Loucy (cell line): ENCODE measurements around the gene SPATA17.

Source experiments
- H2AFZ ChIP-seq: fragments of 200-600 bp; sonication (generic); 2 replicates; pipeline ENCODE4 v1.6.0; 2016; ENCODE audit warnings: antibody characterized with exemption, mild to moderate bottlenecking, low read length, moderate library complexity
- H3F3A ChIP-seq: fragments of 200-600 bp; 2 replicates; pipeline ENCODE4 v1.6.0; 2016; ENCODE audit warnings: antibody characterized with exemption, low read depth, mild to moderate bottlenecking
- H3K27me3 ChIP-seq: fragments of 200-600 bp; sonication (generic); 2 replicates; pipeline ENCODE4 v1.6.1; 2014; ENCODE audit warnings: low read length, mild to moderate bottlenecking; ENCODE audit not compliant: insufficient read depth, poor library complexity, severe bottlenecking
- H3K36me3 ChIP-seq: fragments of 200-600 bp; sonication (generic); 2 replicates; pipeline ENCODE4 v1.6.1; 2016; ENCODE audit warnings: low read length; ENCODE audit not compliant: insufficient read depth
- H3K4me1 ChIP-seq: fragments of 200-600 bp; sonication (generic); 2 replicates; pipeline ENCODE4 v1.5.1; 2014; ENCODE audit warnings: low read length, mild to moderate bottlenecking; ENCODE audit not compliant: insufficient read depth, poor library complexity, severe bottlenecking
- H3K4me2 ChIP-seq: fragments of 200-600 bp; sonication (generic); 2 replicates; pipeline ENCODE4 v1.6.0; 2014; ENCODE audit warnings: antibody characterized with exemption, low read length, low read depth, mild to moderate bottlenecking; ENCODE audit not compliant: poor library complexity, severe bottlenecking
- H3K4me3 ChIP-seq: fragments of 200-600 bp; sonication (generic); 2 replicates; pipeline ENCODE4 v1.5.1; 2014; ENCODE audit warnings: low read length, mild to moderate bottlenecking, mixed read lengths; ENCODE audit not compliant: poor library complexity, severe bottlenecking
- H3K79me2 ChIP-seq: fragments of 200-600 bp; sonication (generic); 2 replicates; pipeline ENCODE4 v1.6.1; 2014; ENCODE audit warnings: low read length; ENCODE audit not compliant: insufficient read depth
- H3K9ac ChIP-seq: fragments of 200-600 bp; sonication (generic); 2 replicates; pipeline ENCODE4 v1.6.0; 2014; ENCODE audit warnings: mild to moderate bottlenecking, low read depth, low read length, moderate library complexity; ENCODE audit not compliant: poor library complexity, severe bottlenecking
- H3K9me2 ChIP-seq: fragments of 200-600 bp; sonication (generic); replicated peaks from 2 replicates; pipeline ENCODE4 v1.6.1; 2016; ENCODE audit warnings: low read depth, low read length, mixed read lengths
- H3K9me3 ChIP-seq: fragments of 200-600 bp; sonication (generic); 2 replicates; pipeline ENCODE4 v1.6.1; 2014; ENCODE audit warnings: mild to moderate bottlenecking, antibody characterized with exemption, low read length, low read depth; ENCODE audit not compliant: insufficient read depth
- H4K20me1 ChIP-seq: fragments of 200-600 bp; sonication (generic); 2 replicates; pipeline ENCODE4 v1.6.0; 2014; ENCODE audit warnings: antibody characterized with exemption, low read length, mild to moderate bottlenecking; ENCODE audit not compliant: insufficient read depth, poor library complexity, severe bottlenecking
- EZH2phosphoT487 ChIP-seq: fragments of 200-600 bp; IDR thresholded peaks from 2 replicates; pipeline ENCODE4 v1.6.1; 2018; ENCODE audit warnings: antibody characterized with exemption, mild to moderate bottlenecking, moderate library complexity, borderline replicate concordance
- TF ChIP-seq, protein P1 (sequence below): fragments of 200-600 bp; sonication (generic); conservative IDR thresholded peaks from 2 replicates; pipeline ENCODE4 v1.5.1; 2014; ENCODE audit warnings: mild to moderate bottlenecking, antibody characterized with exemption, low read length

The SPATA17 gene

GRCh38 chr1:217770918-217771317 lies 139.8 kb downstream of the SPATA17 start:
- Histone ChIP-seq H3K27me3 (no peaks in the 10 kb centered on the region), H3K9me2 (no peaks in the 10 kb centered on the region), H2AFZ (no peak overlapping the region), H3K4me2 (no peak overlapping the region), H3K79me2 (no peaks in the 10 kb centered on the region), H3K9me3 (no peaks in the 10 kb centered on the region), H3K9ac (no peak overlapping the region), H4K20me1 (no peaks in the 10 kb centered on the region), H3K4me1 (no peaks in the 10 kb centered on the region), H3F3A (no peaks in the 10 kb centered on the region), H3K4me3 (no peak overlapping the region), H3K36me3 (no peaks in the 10 kb centered on the region)
- TF ChIP-seq, protein P1, sequence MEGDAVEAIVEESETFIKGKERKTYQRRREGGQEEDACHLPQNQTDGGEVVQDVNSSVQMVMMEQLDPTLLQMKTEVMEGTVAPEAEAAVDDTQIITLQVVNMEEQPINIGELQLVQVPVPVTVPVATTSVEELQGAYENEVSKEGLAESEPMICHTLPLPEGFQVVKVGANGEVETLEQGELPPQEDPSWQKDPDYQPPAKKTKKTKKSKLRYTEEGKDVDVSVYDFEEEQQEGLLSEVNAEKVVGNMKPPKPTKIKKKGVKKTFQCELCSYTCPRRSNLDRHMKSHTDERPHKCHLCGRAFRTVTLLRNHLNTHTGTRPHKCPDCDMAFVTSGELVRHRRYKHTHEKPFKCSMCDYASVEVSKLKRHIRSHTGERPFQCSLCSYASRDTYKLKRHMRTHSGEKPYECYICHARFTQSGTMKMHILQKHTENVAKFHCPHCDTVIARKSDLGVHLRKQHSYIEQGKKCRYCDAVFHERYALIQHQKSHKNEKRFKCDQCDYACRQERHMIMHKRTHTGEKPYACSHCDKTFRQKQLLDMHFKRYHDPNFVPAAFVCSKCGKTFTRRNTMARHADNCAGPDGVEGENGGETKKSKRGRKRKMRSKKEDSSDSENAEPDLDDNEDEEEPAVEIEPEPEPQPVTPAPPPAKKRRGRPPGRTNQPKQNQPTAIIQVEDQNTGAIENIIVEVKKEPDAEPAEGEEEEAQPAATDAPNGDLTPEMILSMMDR, result no peak
- no peak for TF ChIP-seq EZH2phosphoT487

- H3K9me2 ChIP-seq, result no peaks in the 10 kb centered on the region
- no peaks in the 10 kb centered on the region for H3F3A ChIP-seq
- H3K4me3 ChIP-seq, result no peak overlapping the region
- no peak for TF ChIP-seq EZH2phosphoT487
- TF ChIP-seq, protein P1, result no peak
- H2AFZ ChIP-seq, result no peak overlapping the region
- no peak overlapping the region for H3K9ac ChIP-seq
- no peaks in the 10 kb centered on the region for H4K20me1 ChIP-seq
- no peaks in the 10 kb centered on the region for H3K9me3 ChIP-seq
- no peaks in the 10 kb centered on the region for H3K27me3 ChIP-seq
- H3K36me3 ChIP-seq, result no peaks in the 10 kb centered on the region
- no peaks in the 10 kb centered on the region for H3K4me1 ChIP-seq
- no peaks in the 10 kb centered on the region for H3K79me2 ChIP-seq
- no peak overlapping the region for H3K4me2 ChIP-seq
Observed at GRCh38 chr1:217776693-217777092, 145.5 kb downstream of the SPATA17 start.

DNA sequence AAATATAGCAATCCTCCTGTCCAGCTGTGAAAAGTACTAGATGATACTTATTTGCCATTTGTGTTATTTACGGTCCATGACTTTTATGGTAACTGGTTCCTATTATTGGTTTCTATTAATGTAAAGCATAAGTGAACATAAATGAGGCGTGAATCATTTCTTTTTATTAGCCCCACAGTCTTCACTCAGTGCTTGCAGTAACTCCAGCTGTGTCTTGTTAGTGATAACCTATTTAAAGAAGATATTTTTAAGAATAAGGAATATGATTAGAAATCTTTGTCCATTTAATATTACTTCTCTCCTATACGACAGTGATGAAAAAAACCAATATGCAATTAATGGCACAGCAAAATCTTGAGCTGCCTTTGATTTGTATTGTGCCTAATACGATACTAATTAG lies 149.9 kb downstream of the SPATA17 start:
- TF ChIP-seq, protein P1, result no peak
- no peak for TF ChIP-seq EZH2phosphoT487
- no peaks in the 10 kb centered on the region for H3K27me3 ChIP-seq

More for the DNA sequence above, 149.9 kb downstream of the SPATA17 start:
- no peak overlapping the region for H3K4me2 ChIP-seq
- H3F3A ChIP-seq, result no peaks in the 10 kb centered on the region
- H3K9ac ChIP-seq, result no peak overlapping the region
- no peak overlapping the region for H3K4me3 ChIP-seq
- H4K20me1 ChIP-seq, result no peaks in the 10 kb centered on the region
- no peak overlapping the region for H2AFZ ChIP-seq
- H3K9me3 ChIP-seq, result no peaks in the 10 kb centered on the region
- no peaks in the 10 kb centered on the region for H3K9me2 ChIP-seq
- no peaks in the 10 kb centered on the region for H3K36me3 ChIP-seq
- no peaks in the 10 kb centered on the region for H3K79me2 ChIP-seq
- H3K4me1 ChIP-seq, result no peaks in the 10 kb centered on the region
